Measurements from ENCODE around the gene PSD2. TPM values are rescaled to one million over a fixed set of nuclear protein-coding genes. Genes with fewer than 3 reads are reported as not detected.

PSD2 gene
- total and polyA plus RNA-seq, 11 donors, result 0.04 to 0.11 (median 0.04) TPM; not detected in 8

DNA sequence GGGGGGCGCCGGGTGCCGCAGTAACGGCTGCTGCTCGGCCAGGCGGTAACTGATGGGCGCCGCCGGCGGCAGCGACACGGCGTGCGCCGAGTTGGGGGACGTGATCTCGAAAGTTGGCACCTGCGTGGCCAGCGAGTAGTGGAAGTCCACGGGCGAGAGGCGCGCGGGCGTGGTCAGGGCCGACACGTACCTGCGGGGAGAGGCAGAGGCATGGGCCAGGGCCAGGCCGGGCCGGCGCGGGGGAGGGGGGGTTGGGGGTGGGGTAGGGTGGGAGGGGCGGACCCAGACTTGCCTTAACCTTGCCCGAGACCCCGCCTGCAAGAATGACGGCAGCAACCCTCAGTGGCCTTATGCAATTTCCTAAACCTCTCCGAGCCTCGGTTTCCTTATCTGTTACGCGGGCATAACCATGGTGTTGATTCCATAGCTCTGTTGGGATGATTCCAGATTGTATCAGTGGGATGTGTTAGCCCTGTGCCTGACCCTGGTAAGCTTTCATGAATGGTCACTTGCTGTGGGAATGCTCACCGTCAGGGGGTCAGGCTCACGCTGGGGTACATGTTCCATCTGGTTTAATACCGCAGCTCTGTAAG lies 53.0 kb downstream of the PSD2 start:
- Histone ChIP-seq H3K27ac (peak overlapping the region in 8 of 12 donors; percentile 28 to 76 (median 61)), H3K36me3 (peaks cover 0 to 26% (median 9%) of the 10 kb centered on the region in 9 donors), H3K9me3 (no peaks in the 10 kb centered on the region), H3K4me3 (peak overlapping the region; percentile 39 to 82 (median 66)), H3K4me1 (peaks cover 0 to 29% (median 9%) of the 10 kb centered on the region in 12 donors), H3K27me3 (peaks cover 0 to 9% (median 0%) of the 10 kb centered on the region in 9 donors)
- 17 to 60% (median 25%) methylated on average over 17 to 43 of the region's 43 CpGs for WGBS, 4 donors
- ATAC-seq (peak in 3 of 4 donors; percentile 9 to 25 (median 21)), DNase-seq (peak in 3 of 5 donors; percentile 30 to 43 (median 39))
- TF ChIP-seq, protein P1, sequence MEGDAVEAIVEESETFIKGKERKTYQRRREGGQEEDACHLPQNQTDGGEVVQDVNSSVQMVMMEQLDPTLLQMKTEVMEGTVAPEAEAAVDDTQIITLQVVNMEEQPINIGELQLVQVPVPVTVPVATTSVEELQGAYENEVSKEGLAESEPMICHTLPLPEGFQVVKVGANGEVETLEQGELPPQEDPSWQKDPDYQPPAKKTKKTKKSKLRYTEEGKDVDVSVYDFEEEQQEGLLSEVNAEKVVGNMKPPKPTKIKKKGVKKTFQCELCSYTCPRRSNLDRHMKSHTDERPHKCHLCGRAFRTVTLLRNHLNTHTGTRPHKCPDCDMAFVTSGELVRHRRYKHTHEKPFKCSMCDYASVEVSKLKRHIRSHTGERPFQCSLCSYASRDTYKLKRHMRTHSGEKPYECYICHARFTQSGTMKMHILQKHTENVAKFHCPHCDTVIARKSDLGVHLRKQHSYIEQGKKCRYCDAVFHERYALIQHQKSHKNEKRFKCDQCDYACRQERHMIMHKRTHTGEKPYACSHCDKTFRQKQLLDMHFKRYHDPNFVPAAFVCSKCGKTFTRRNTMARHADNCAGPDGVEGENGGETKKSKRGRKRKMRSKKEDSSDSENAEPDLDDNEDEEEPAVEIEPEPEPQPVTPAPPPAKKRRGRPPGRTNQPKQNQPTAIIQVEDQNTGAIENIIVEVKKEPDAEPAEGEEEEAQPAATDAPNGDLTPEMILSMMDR (IDR thresholded peaks at IDR 0.05), result no peak
- TF ChIP-seq POLR2A (IDR thresholded peaks at IDR 0.05), result no peak
- intact Hi-C loops (cut with DNase I), result loop anchor here in 5 of 10 donors (5.0 to 10.0 kb wide), 3 partner anchors 61 to 331 kb away; no protein-coding TSS in a partner anchor

DNA sequence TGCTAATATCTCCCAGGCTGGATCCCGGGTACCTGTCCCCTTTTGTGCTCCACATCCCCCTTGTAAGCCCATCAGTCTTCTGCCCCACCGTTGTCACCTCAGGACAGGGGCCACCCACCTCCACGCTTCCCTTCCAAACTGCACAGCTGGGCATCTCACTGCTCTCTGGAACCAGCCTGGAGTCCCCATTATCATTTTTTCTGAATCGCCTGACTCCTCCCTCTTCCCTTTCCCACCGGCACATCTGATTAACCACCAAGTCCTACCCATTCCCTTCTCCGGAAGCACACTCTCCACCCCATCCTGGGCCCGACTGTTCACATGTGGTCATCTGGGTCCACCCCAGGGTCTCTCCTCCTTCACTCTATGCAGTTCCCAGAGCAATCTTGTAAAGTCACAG lies 53.9 kb downstream of the PSD2 start:
- ATAC-seq (peak in 2 of 4 donors; percentile 10 to 13), DNase-seq (peak in 2 of 5 donors; percentile 14 to 20)
- H3K4me3 ChIP-seq, result no peak overlapping the region
- H3K4me1 ChIP-seq, result peaks cover 0 to 29% (median 8%) of the 10 kb centered on the region in 12 donors
- no peaks in the 10 kb centered on the region for H3K9me3 ChIP-seq
- WGBS, 4 donors, result 62 to 70% (median 69%) methylated on average over 7 of the region's 7 CpGs
- H3K27ac ChIP-seq, result no peak overlapping the region
- TF ChIP-seq, protein P1 (IDR thresholded peaks at IDR 0.05), result no peak
- no peak for TF ChIP-seq POLR2A (IDR thresholded peaks at IDR 0.05)
- H3K27me3 ChIP-seq, result peaks cover 0 to 9% (median 0%) of the 10 kb centered on the region in 9 donors
- intact Hi-C loops (cut with DNase I), result loop anchor here in 5 of 10 donors (5.0 to 10.0 kb wide), 3 partner anchors 62 to 332 kb away; no protein-coding TSS in a partner anchor
- H3K36me3 ChIP-seq, result peaks cover 0 to 26% (median 9%) of the 10 kb centered on the region in 9 donors

DNA sequence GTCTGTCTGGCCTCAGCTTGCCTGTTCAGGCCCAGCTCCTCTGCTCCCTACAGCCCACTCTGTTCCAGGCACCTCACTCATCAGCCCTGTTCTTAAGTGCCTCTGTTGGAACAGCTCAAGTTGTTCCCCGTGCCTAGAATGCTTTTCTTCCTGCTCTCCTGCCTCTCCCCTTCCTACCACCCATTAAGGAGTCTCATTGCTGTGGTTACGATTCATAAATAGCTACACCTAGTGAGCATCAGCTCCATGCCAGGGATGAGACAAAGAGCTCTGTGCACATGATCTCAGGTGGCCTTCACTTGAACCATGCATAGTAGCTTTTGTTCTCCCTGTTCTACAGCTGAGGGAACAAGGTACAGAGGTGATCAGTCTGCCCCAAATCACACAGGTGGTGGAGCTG lies 54.3 kb downstream of the PSD2 start:
- WGBS, 4 donors, result 63 to 78% (median 70%) methylated on average over 2 of the region's 2 CpGs

More for the DNA sequence above, 54.3 kb downstream of the PSD2 start:
- no peak overlapping the region for H3K27ac ChIP-seq
- H3K4me3 ChIP-seq, result no peak overlapping the region
- DNase-seq, result no peak
- peaks cover 0 to 9% (median 0%) of the 10 kb centered on the region in 9 donors for H3K27me3 ChIP-seq
- ATAC-seq, result peak in 2 of 4 donors; percentile 3 to 17
- no peak for TF ChIP-seq POLR2A (IDR thresholded peaks at IDR 0.05)
- TF ChIP-seq, protein P1 (IDR thresholded peaks at IDR 0.05), result no peak
- intact Hi-C loops (cut with DNase I), result loop anchor here in 5 of 10 donors (5.0 to 10.0 kb wide), 3 partner anchors 63 to 333 kb away; no protein-coding TSS in a partner anchor
- H3K9me3 ChIP-seq, result no peaks in the 10 kb centered on the region
- peaks cover 0 to 26% (median 9%) of the 10 kb centered on the region in 9 donors for H3K36me3 ChIP-seq
- H3K4me1 ChIP-seq, result peaks cover 0 to 29% (median 8%) of the 10 kb centered on the region in 12 donors

All from heart left ventricle (tissue), 16 donors.